DMS53 (cell line): ENCODE measurements around the gene CCDC167.
A peak's percentile ranks its signal among the peaks of the same experiment; 100 is the strongest.

ENCODE experiments used
- DNase-seq: peaks from one replicate; lab custom pipeline; 2025; lab: John Stamatoyannopoulos, UW

The CCDC167 gene

DNA sequence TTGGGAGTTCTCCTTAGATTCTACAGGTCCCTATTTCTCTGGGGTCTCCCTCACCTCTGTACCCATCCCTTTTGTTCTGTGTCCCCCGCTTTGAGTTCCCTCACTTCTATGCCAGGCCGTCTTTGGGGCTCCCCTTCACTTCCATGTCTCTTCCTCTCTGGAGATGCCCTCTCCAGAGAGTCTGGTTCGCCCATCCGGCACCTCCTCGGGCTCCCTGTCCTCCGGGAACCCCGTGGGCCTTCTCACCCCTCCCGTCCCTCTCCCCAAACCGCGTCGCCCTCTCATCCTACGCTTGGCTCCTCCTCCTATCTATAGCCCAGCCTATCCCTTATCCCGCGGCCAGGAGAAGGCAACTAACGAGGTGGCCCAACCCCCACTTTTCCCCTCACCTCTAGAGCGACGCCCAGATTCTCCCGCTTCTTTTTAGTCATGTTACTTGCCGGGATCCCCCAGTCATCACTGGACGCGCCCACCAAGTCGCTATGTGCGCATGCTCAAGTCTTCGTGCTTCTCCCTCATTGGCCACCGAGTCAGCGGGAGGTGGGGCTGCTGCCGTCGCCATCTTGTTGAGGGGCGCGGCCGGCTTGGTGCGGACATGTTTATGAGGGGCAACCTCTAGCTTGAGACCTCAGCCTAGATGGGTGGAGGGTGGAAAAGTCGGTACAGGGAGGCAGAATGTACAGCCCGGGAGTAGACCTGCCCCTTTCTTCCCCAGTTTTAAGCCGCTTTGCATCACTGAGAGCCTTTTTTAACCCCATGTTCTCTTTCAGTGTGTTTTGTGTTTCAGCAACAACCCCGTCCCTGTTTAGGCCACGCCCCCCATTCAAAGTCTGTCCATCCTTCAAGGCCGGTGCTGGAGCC lies at the start of gene CCDC167:
Gene CCDC167, minus strand, starts transcription at position 461 of the 861 bp plus-strand sequence. Its CDS starts 30 bp downstream, at position 431.
- peak; percentile 97 for DNase-seq

DNA sequence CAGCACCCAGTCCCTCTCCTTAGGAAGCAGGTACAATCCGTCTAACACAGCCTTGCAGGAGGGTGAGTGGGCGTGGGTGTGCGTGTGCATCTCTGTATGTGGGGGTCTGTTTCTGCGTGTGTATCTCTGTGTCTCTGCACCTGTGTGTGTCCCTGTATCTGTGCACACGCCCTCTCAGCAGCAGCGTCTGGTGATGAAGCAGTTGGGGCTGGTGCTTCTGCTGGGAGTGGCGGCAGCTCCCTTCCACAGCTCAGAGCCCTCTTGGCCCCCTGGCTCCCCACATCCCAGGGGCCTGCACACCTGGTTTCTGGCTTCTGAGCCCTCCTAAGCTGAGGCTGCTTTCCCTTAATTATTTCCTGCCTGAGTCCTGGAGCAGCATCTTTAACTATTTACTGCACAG lies 49.5 kb upstream of the CCDC167 start:
- DNase-seq, result no peak

DNA sequence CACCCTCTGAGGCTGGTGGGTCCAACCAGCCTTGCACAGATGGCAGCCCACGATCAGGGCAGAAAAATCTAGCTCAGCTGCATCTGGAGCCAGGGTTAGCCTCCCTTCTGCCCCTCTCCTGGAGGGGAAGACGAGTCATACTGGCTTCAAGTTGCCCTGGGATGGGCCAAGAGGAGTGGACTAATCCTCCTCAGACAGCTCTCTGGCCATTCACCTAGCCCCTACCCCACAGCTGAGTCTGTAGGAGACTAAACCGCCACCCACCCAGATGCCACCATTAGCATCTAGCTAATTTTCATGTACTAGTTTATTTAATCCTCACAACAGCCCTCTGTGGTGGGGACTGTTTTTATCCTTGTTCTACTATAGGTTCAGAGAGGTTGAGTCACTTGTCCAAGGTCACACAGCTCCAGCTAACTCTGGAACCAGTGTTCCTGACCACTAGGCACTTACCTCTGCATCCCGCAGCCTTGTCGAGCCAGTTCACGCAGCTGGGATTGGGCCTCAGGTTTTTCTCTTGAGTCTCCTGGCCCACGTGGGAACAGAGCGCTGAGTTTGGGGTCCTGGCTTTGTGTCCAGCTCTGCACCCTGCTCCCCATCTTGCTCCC lies 48.5 kb upstream of the CCDC167 start:
- DNase-seq, result no peak

DNA sequence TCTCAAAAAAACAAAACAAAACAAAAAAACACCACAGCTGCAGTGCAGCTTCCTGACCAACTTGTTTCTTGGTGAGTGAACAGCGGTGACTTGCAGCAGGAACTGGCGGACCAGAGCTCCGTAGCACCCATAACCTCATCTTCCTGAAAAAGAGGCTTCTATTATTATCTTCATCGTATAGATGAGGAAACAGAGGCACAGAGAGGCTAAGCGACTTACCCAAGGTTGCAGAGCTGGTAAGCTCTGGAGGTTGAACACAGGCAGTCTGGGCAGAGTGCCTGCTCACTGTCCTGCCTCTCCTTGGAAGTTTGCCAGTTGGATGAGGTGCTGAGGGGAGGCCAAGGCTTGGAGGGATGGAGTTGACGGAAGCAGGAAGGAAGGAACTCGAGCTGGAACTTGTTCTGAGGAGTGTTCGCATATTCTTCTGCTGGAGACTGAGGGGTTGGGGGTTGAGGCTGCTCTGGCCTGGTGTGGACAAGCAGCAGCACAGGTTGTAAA lies 47.9 kb upstream of the CCDC167 start:
- no peak for DNase-seq

DNA sequence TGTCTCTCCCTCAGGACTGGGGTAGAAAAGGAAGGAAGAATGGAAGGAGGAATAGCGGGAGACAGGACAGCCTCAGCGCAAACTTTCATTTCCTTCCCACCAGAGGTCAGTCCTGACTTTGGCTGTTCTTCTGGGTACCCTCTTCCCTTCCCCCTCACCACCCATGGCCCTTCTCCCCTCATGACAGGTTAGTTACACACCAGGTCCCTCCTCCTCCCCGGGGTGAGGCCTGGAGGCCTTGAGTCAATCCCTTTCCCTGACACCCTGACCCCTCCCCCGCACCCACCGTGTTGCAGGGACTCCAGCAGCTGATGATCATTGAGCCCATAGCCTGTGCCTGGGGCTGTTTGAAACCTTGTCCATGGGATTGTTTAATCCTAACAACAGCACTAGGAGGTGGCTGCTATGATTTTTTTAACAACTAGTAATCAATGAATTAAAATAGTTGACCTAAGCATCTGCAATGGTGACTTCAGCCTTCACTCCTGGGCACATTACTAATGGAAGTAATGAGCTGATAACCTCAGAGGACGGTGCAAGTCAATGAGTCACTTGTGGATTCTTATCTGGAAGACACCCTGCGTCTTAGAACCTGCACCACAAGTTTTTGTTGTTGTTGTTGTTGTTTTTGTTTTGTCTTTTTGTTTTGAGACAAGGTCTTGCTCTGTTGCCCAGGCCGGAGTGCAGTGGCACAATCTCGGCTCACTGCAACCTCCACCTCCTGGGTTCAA lies 46.6 kb upstream of the CCDC167 start:
- no peak for DNase-seq

DNA sequence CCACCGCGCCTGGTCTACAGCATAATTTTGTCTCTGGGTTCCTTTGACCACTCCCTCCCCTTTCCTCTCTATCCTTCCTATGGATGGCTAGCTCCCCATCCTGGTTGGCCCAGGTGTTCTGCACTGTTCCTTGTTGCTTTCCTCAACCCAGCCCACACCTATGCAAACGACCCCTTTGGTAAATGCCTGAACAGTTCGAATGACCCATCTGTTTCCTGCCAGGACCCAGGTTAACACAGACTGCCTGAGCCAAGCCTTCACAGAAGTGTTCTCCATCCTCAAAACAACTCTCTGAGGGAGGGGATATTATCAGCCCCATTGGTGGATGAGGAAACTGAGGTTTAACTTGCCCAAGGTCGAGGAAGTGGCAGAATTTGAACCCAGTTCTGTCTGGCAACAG lies 44.8 kb upstream of the CCDC167 start:
- no peak for DNase-seq

DNA sequence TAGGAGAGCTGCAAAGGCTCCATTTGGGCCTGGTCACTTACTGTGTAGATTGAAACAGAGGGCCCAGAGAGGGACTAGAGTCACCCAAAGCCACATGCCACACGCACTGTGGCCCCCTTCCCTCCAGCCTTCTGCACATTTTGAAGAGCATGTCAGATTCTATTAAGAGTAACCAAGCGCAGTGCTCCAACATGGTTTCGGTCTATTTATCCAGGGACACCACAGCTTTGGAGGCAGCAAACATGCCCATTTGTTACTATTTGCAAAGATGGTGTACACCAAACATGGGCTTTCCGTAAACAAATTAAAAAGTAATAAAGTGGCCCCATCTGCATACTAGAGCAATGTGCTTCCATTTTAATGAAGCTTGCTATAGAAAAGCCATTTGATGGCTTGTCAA lies 43.7 kb upstream of the CCDC167 start:
- DNase-seq, result no peak

DNA sequence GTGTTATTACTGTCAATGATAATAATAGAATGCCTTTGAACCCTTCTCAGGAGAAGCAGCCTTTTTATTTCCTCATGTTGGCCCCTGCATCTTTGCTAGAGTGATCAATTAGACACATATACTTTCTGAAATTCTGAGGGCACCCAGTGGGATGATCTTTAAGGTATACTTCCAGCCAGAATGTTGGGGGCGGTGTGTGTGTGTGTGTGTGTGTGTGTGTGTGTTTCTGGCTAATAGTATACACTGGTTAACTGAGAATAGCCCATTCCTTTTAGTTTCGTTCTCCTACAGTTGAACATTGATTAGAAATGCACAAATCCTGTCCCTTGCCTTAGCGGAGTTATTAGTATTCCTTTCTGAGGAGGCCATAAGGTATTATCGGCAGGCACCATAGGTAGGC lies 41.7 kb upstream of the CCDC167 start:
- no peak for DNase-seq

DNA sequence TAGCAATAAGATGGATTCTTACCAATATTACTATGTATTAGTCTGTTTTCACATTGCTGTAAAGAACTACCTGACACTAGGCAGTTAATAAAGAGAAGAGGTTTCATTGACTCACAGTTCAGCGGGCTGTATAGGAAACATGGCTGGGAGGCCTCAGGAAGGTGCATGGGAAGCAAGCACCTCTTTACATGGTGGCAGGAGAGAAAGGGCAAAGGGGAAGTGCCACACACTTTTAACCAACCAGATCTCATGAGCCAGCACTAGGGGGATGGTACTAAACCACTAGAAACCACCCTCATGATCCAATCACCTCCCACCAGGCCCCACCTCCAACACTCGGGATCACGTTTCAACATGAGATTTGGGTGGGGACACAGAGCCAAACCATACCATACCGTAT lies 40.7 kb upstream of the CCDC167 start:
- DNase-seq, result no peak

DNA sequence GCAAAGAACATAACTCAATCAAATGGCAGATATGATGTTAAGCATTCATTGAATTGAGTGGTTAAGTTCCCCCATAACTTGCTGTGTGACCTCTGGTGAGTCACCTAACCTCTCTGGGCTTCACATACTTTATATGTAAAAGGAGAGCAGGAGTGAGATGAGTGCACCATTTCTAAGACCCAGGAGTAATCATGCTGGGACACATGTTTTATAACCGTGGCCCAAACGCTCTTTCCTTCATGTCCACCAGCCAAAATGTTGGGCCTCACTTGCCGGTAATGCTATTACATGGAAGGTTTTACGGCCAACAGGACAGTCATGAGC lies 40.3 kb upstream of the CCDC167 start:
- DNase-seq, result no peak

DNA sequence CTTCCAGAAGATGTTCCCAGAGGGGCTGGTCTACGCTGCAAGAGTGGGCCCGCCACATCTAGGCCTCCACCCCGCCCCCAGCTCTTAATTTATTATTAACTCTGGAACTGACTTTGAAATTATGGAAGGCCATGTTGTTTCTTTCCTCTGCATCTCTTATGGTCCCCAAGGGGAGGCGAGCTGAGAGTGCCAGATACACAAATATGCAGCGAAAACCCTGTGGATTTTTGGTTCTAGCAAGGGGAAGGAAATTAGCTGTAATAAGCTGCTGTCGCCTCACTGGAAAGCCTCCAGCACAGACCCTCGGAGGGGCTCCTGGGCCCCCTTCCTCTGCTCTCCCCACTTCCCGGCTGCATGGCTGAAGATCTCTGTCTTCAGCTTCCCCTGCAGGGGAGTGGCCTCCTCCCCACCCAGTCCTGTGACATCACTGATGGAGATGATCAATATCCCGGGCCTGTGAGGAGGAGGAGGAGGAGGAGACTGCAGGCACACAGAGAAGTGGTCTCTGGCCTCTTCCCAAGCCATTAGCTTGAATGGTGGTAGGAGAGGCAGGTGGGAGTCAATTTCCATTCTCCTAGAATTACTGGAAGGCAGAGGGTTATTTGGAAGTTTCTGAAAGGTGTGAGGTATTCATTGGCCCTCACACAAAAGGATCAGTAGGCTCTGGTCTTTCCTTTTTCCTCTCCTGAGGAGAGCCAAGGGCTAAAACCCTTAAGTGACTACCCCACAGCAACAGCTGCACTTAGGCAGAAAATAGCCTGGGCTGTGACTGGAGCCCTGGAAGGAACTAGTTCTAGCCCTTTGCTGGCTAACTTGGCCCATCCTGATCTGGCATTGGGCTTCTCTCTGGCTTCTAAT lies 39.7 kb upstream of the CCDC167 start:
- no peak for DNase-seq

DNA sequence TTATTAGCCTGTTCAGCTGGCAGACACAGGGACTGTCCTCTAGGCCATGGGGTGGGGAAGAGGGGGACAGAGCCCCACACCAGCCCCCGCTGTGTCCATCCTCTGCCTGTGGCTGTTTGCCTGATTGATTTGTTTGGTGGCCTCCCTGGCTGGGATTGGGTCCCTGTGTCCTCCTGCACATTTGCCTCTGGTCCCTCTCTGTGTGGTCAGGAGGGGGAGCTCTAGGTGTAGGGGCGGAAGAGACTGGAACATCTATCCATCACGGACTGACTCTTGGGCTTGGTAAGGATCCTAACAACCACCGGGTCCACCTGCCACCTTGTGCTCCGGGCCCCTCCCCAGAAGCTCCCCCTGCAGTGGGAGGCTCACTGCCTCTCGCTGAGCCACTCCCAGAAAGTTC lies 38.4 kb upstream of the CCDC167 start:
- DNase-seq, result peak; percentile 69

DNA sequence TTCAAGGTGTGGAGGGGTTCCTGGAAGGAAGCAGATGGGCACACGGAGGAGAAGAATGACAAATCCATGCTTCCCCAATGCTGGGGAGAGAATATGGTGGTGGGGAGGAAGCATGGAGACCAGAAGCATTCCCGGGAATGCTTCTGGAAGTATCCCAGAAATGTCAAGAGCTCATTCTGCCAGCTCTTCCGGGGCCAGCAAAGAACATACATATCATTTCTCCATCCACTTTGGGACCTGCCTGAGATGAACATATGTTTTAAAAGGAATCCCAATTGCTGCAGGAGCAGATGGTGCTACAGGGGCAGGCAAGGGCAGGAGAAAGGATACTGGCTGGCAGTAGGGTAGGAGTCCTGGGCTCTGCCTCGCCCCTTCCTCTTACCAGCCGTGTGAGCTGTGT lies 37.9 kb upstream of the CCDC167 start:
- DNase-seq, result no peak

DNA sequence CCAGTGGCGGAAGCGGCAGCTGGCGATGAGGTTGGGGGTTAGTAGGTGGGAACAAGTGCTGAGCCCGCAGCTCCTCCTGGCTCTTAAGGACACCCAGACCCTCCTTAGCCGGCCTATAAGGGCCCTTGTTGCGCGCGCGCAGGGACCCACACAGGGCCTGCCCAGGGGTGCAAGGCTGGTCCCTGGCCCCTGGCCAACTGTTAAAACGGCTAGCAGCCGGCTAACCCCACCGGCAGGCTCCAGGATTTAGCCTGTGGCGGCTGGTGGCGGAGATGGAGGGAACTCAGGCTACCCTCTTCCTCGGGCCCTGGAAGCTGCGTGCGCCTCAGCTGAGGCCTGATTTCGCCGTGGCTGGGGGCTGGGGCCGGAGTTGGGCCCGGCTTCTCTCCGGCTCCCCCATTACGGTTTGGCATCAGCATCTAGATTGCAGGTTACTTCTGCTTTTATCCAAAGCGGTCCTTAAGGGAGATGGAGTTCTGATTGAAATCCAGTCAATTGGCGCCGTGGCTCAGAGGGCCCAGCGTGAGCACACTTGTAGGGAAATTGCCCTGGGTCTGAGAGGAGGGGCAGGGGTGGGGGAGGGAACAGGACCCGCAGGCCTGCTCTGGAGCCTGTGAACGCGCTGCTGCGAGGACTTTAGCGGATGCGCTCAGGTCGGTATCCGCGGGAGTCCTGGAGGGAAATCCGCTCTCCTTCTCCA lies 36.9 kb upstream of the CCDC167 start:
- DNase-seq, result peak; percentile 27

DNA sequence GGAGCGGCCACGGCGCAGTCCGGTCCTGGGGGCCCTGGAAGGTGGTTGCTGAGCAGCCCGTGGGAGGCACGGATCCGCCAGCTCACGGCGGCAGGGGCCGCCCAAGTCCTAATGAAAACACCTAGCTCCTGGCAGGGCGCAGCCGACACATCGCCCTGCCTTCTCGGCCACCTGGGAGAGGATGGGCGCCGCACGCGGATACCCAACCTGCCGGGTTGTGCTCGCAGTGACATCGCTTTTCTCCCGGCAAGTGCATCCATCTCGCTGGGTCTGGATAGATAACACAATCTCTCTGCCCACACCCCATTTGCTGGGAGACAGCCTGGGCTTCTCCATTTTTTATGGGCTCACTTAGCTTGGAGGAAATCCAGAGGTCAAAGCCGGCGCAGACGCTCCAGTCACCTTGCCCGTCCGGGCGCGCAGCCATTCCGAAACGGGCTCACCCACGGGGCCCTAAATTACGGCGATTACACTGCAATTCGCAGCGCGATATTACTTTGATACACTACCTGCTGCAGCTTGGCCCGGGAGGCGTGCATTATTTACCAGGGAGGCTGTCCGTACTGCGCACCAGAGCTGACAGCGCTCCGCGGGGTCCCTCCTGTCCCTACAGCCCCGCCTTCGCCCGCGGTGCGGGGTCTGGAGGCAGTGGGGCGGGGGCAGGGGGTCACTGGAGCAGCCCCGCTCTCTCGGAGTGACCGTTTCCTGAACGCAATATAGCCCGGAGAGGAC lies 36.2 kb upstream of the CCDC167 start:
- DNase-seq, result peak; percentile 75

DNA sequence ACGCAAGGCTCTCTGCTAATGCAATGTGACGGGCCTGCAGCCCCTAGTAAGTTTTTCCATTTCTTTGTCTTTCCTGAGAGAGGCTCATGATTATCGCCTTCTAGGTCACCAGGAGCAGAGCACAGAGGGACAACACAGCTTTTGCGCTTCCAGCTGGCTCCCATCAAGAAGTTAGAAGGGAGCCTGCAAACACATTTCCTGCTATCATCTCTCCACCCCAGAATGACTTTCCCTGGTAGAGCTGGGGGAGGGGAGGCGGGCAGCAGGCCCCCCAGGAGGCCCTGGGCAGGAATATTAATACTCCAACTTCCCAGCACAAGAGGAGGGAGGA lies 35.7 kb upstream of the CCDC167 start:
- no peak for DNase-seq

DNA sequence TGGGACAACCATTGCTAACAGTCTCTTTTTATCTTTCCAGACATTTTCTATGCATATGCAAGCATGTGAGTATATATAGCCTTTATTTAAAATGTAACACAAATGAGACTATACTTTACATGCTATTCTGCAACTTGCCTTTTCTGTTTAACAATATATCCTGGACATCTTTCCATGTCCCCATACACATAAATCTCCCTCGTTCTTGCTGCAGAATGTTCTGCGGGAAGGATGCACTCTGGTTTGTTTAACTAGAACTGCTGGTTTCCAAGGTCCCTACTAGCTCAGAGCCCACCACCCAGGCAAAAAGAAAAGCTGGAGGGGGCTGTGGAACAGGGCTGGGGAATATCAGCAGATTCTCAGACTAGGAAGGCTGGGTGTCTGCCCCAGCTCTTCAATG lies 35.2 kb upstream of the CCDC167 start:
- no peak for DNase-seq

DNA sequence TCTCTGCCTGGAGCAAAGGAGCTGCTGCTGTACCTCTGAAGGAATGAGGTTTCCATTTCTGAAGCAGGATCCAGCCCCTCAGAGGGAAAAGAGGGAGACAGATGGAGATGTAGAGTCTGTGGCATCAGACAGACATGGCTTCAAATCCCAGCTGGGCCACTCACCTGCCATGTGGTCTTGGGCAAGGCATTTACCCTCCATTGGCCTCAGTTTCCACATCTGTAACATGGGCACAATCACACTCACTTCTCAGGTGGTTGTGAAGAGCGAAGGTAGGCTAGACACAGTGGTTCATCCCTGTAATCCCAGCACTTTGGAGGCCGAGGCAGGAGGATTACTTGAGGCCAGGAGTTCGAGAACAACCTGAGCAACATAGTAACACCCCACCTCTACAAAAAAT lies 32.4 kb upstream of the CCDC167 start:
- no peak for DNase-seq

DNA sequence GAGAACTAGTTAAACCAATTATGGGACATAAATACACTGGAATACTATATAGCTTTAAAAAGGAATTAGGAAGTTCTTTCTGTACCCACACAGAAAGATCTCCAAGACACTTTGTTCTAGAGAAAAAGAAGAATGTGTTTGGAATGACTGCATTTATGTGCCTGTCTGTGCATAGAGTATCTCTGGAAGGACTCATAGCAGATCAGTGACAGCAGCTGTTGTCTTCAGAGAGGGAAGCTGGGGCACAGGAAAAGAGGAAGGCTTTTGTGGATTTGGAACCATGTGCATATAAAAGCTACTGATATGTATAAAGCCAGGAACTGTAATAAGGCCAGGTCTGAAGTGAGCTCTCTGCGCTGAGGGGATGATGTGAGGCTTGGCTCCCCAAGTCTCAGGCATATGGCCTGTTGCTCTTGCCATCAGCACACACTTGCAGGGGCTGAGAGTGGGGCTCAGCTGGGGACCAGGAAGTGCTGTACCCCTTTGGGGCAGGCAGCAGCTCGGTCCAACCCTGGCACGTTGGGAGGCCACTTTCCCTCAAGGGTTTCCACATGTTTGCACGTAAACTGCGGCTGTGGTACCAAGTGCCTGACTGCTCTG lies 31.8 kb upstream of the CCDC167 start:
- DNase-seq, result no peak

DNA sequence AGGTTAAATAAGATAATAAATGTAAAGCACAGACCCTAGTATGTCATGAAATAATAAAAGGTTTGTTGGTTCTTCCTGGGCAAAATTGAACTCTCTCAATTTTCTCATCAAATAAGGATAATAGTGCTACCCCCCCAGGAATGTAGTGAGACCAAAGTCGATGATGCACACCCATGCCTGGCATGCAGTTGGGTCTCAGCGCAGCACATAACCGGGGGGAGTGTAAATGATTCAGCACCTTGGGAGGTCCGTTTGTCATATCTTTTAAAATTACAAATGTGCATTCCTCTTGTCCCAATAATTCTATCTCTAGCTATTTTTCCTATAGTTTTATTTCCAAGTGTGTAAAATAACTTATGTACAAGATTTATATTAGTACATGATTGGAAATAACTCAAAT lies 31.3 kb upstream of the CCDC167 start:
- DNase-seq, result no peak
